ENCODE measurements around the gene ACTN2. TPM values are rescaled to one million over a fixed set of nuclear protein-coding genes. Genes with fewer than 3 reads are reported as not detected.

Gene ACTN2
- total RNA-seq, 1 donor from 2014 or later: 0.71 TPM

GRCh38 chr1:236812334-236813030, 126.2 kb downstream of the ACTN2 start:
- no peak for DNase-seq (ENCODE audit: low spot score)

Other genes starting within 250 kb of the ACTN2 start
- gene LGALS8, start 162.5 kb upstream of the ACTN2 start, total RNA-seq: 77.9 TPM
- 40.2 TPM for gene HEATR1, start 82.0 kb upstream of the ACTN2 start, total RNA-seq
- gene MTR, start 108.8 kb downstream of the ACTN2 start, total RNA-seq: 48.8 TPM

All from mesenteric fat pad (tissue), 1 donor.